Right lobe of liver (tissue), 4 donors: ENCODE results near the gene FCGR3A.
"Not testable (repeated sequence)": the region's sequence is repeated elsewhere in the genome, so short reads cannot be mapped to it uniquely, and the experiment has no call there.

Source experiments
- CTCF ChIP-seq, 4 donors: fragments of 200-600 bp in 3 of 4; fragments of 450-650 bp in 1 of 4; IDR thresholded peaks; one replicate each; pipeline versions ENCODE4 v1.5.1 to v1.8.0; 2016 to 2022; ENCODE audit warnings: antibody characterized with exemption in 4 of 4, mild to moderate bottlenecking in 2 of 4
- POLR2A ChIP-seq: fragments of 450-650 bp; IDR thresholded peaks from one replicate; pipeline ENCODE4 v1.6.1; 2017; ENCODE audit warnings: antibody characterized with exemption, mild to moderate bottlenecking
- donor health status: DM: no; HTN: no; CAD: no.
- donor health status: DM: no; HTN: no; CAD: no.
- donor health status: DM: no; HTN: yes; CAD: no.

- not testable (repeated sequence) for TF ChIP-seq POLR2A; CTCF (IDR thresholded peaks at IDR 0.05)
Measured at GRCh38 chr1:161556143-161556542, 6.5 kb upstream of the FCGR3A start.
